HEK293 (cell line): Measurements from ENCODE around the gene FMO1.

Source experiments
- CTCF ChIA-PET: fragments of 350-600 bp; formaldehyde crosslinking; extraction: SDS; loops from one replicate; lab custom pipeline; 2021; ENCODE audit warnings: antibody characterized with exemption; lab: Yijun Ruan, JAX
- POLR2A ChIA-PET: fragments of 300-600 bp; formaldehyde crosslinking; extraction: SDS; loops from one replicate; lab custom pipeline; 2020; ENCODE audit warnings: antibody characterized with exemption, inconsistent platforms; lab: Yijun Ruan, JAX
- H3K27ac ChIP-seq: fragments of 200-500 bp; sonication (Bioruptor generic); 2 replicates; pipeline ENCODE4 v1.5.1; 2014; ENCODE audit warnings: low read depth, low read length, control low read depth, inconsistent platforms; ENCODE audit errors: extremely low read depth
- H3K36me3 ChIP-seq, 2 experiments: fragments of 200-500 bp in 1 of 2; sonication (Bioruptor generic) in 1 of 2; 1 replicate in 1 of 2; 2 replicates in 1 of 2; pipeline ENCODE4 v1.5.1; 2014 to 2017; ENCODE audit warnings: inconsistent platforms in 2 of 2, low read length in 2 of 2; ENCODE audit not compliant: control insufficient read depth in 2 of 2, insufficient read depth in 1 of 2
- H3K4me1 ChIP-seq: fragments of 200-500 bp; sonication (Bioruptor generic); 2 replicates; pipeline ENCODE4 v1.5.1; 2014; ENCODE audit warnings: mild to moderate bottlenecking, low read length, inconsistent platforms; ENCODE audit not compliant: control insufficient read depth, insufficient read depth
- H3K4me3 ChIP-seq: 2 replicates; pipeline ENCODE4 v1.5.1; 2011; ENCODE audit warnings: low read depth, mild to moderate bottlenecking, control low read depth, low read length, moderate library complexity
- H3K9me3 ChIP-seq: fragments of 200-500 bp; sonication (Bioruptor generic); 2 replicates; pipeline ENCODE4 v1.5.1; 2014; ENCODE audit warnings: low read depth, low read length, inconsistent platforms; ENCODE audit not compliant: control insufficient read depth, insufficient read depth
- BCL11B ChIP-seq: fragments of 450-650 bp; formaldehyde crosslinking; IDR thresholded peaks from 2 replicates; pipeline ENCODE4 v1.5.1; 2016; ENCODE audit warnings: low read depth, missing biosample characterization, missing genetic modification characterization
- BCL6B ChIP-seq: fragments of 450-650 bp; formaldehyde crosslinking; IDR thresholded peaks from 2 replicates; pipeline ENCODE4 v1.5.1; 2017; ENCODE audit warnings: missing biosample characterization, missing genetic modification characterization
- EGR2 ChIP-seq: fragments of 450-650 bp; formaldehyde crosslinking; IDR thresholded peaks from 2 replicates; pipeline ENCODE4 v1.5.1; 2016; ENCODE audit warnings: low read depth, missing biosample characterization, missing genetic modification characterization
- GLIS1 ChIP-seq: fragments of 450-650 bp; formaldehyde crosslinking; IDR thresholded peaks from 2 replicates; pipeline ENCODE4 v1.5.1; 2016; ENCODE audit warnings: missing biosample characterization, missing genetic modification characterization
- INSM2 ChIP-seq: fragments of 450-650 bp; formaldehyde crosslinking; IDR thresholded peaks from 2 replicates; pipeline ENCODE4 v1.5.1; 2016; ENCODE audit warnings: missing biosample characterization, missing genetic modification characterization
- KLF17 ChIP-seq: fragments of 450-650 bp; formaldehyde crosslinking; IDR thresholded peaks from 2 replicates; pipeline ENCODE4 v1.5.1; 2016; ENCODE audit warnings: missing biosample characterization, missing genetic modification characterization
- OSR2 ChIP-seq: fragments of 450-650 bp; formaldehyde crosslinking; IDR thresholded peaks from 2 replicates; pipeline ENCODE4 v1.5.1; 2016; ENCODE audit warnings: missing biosample characterization, missing genetic modification characterization
- REPIN1 ChIP-seq: fragments of 450-650 bp; formaldehyde crosslinking; IDR thresholded peaks from 2 replicates; pipeline ENCODE4 v1.5.1; 2017; ENCODE audit warnings: missing biosample characterization, missing genetic modification characterization, low read depth
- YY1 ChIP-seq: fragments of 450-650 bp; formaldehyde crosslinking; IDR thresholded peaks from 2 replicates; pipeline ENCODE4 v1.5.1; 2018; ENCODE audit warnings: missing biosample characterization, missing genetic modification characterization
- YY2 ChIP-seq: fragments of 450-650 bp; formaldehyde crosslinking; IDR thresholded peaks from 2 replicates; pipeline ENCODE4 v1.5.1; 2016; ENCODE audit warnings: missing biosample characterization, missing genetic modification characterization
- ZBTB44 ChIP-seq: fragments of 450-650 bp; IDR thresholded peaks from 2 replicates; pipeline ENCODE4 v1.5.1; 2018; ENCODE audit warnings: missing biosample characterization, mild to moderate bottlenecking, missing genetic modification characterization
- ZBTB48 ChIP-seq: fragments of 450-650 bp; formaldehyde crosslinking; IDR thresholded peaks from 2 replicates; pipeline ENCODE4 v1.5.1; 2016; ENCODE audit warnings: missing biosample characterization, missing genetic modification characterization
- ZBTB49 ChIP-seq: fragments of 450-650 bp; formaldehyde crosslinking; IDR thresholded peaks from 2 replicates; pipeline ENCODE4 v1.5.1; 2016; ENCODE audit warnings: missing biosample characterization, missing genetic modification characterization, low read depth
- ZNF114 ChIP-seq: fragments of 450-650 bp; formaldehyde crosslinking; IDR thresholded peaks from 2 replicates; pipeline ENCODE4 v1.5.0; 2017; ENCODE audit warnings: missing biosample characterization, missing genetic modification characterization
- ZNF239 ChIP-seq: fragments of 450-650 bp; formaldehyde crosslinking; IDR thresholded peaks from 2 replicates; pipeline ENCODE4 v1.5.1; 2016; ENCODE audit warnings: missing biosample characterization, missing genetic modification characterization
- ZNF335 ChIP-seq: fragments of 450-650 bp; formaldehyde crosslinking; conservative IDR thresholded peaks from 2 replicates; pipeline ENCODE4 v1.5.1; 2016; ENCODE audit warnings: missing biosample characterization, missing genetic modification characterization
- ZNF341 ChIP-seq: fragments of 450-650 bp; formaldehyde crosslinking; IDR thresholded peaks from 2 replicates; pipeline ENCODE4; 2016; ENCODE audit warnings: low read depth, missing biosample characterization, missing genetic modification characterization
- ZNF354C ChIP-seq: fragments of 450-650 bp; formaldehyde crosslinking; IDR thresholded peaks from 2 replicates; pipeline ENCODE4 v1.5.1; 2016; ENCODE audit warnings: missing biosample characterization, missing genetic modification characterization, low read depth, borderline replicate concordance
- ZNF404 ChIP-seq: fragments of 450-650 bp; formaldehyde crosslinking; IDR thresholded peaks from 2 replicates; pipeline ENCODE4 v1.5.1; 2017; ENCODE audit warnings: missing biosample characterization, missing genetic modification characterization
- ZNF449 ChIP-seq: fragments of 450-650 bp; formaldehyde crosslinking; IDR thresholded peaks from 2 replicates; pipeline ENCODE4 v1.5.1; 2017; ENCODE audit warnings: missing biosample characterization, mild to moderate bottlenecking, missing genetic modification characterization, moderate library complexity
- ZNF558 ChIP-seq: fragments of 450-650 bp; formaldehyde crosslinking; IDR thresholded peaks from 2 replicates; pipeline ENCODE4 v1.5.1; 2016; ENCODE audit warnings: missing biosample characterization, missing genetic modification characterization
- ZNF621 ChIP-seq: fragments of 450-650 bp; formaldehyde crosslinking; IDR thresholded peaks from 2 replicates; pipeline ENCODE4 v1.5.1; 2017; ENCODE audit warnings: missing biosample characterization, missing genetic modification characterization
- ZNF645 ChIP-seq: fragments of 450-650 bp; formaldehyde crosslinking; IDR thresholded peaks from 2 replicates; pipeline ENCODE4; 2016; ENCODE audit warnings: missing biosample characterization, missing genetic modification characterization
- ZNF677 ChIP-seq: fragments of 450-650 bp; IDR thresholded peaks from 2 replicates; pipeline ENCODE4 v1.5.0; 2018; ENCODE audit warnings: missing biosample characterization, mild to moderate bottlenecking, missing genetic modification characterization, moderate library complexity

FMO1 gene

GRCh38 chr1:171313835-171314320 is 65.6 kb downstream of the FMO1 start, which contains the start of gene FMO4 (continued):
- TF ChIP-seq ZBTB49 (tag by site-specific recombination) (no peak), ZBTB48 (tag by site-specific recombination) (0 out of 2 replicates have a peak, but pooled peaks have one; percentile 9), ZNF404 (no peak), KLF17 (tag by site-specific recombination) (peak; percentile 43; the same call in 1 of the 2 replicates), GLIS1 (tag by site-specific recombination) (no peak), ZNF558 (tag by site-specific recombination) (no peak), INSM2 (tag by site-specific recombination) (no peak), ZBTB44 (tag by site-specific recombination) (no peak), ZNF239 (tag by site-specific recombination) (no peak), YY1 (no peak), REPIN1 (tag by site-specific recombination) (no peak), ZNF621 (tag by site-specific recombination) (no peak), BCL11B (tag by site-specific recombination) (no peak), ZNF335 (tag by site-specific recombination) (no peak; the same call in 1 of the 2 replicates), EGR2 (tag by site-specific recombination) (no peak), YY2 (no peak), OSR2 (no peak), ZNF354C (tag by site-specific recombination) (no peak), ZNF677 (no peak), ZNF114 (tag by site-specific recombination) (no peak)

GRCh38 chr1:171329251-171329650 is 81.0 kb downstream of the FMO1 start:
- ChIA-PET CTCF (interaction anchor here (0.6 kb wide), 1 partner anchor 13 kb away, joined by 3 read pairs; no protein-coding TSS in a partner anchor), POLR2A (no interaction called here)
- Histone ChIP-seq H3K4me1 (no peaks in the 10 kb centered on the region), H3K36me3 (no peaks in the 10 kb centered on the region), H3K27ac (no peak overlapping the region), H3K4me3 (no peak overlapping the region), H3K9me3 (no peaks in the 10 kb centered on the region)
- TF ChIP-seq KLF17 (tag by site-specific recombination) (no peak), ZNF341 (tag by site-specific recombination) (no peak), REPIN1 (tag by site-specific recombination) (no peak), OSR2 (no peak), ZNF645 (tag by site-specific recombination) (no peak), ZNF449 (tag by site-specific recombination) (no peak), BCL6B (no peak)
